HEK293 (cell line): ENCODE results near the gene LNPEP.

Experiments
- ATF2 ChIP-seq: fragments of 450-650 bp; formaldehyde crosslinking; IDR thresholded peaks from 2 replicates; pipeline ENCODE4 v1.5.1; 2016; ENCODE audit warnings: missing biosample characterization, missing genetic modification characterization, low read depth
- FEZF1 ChIP-seq: fragments of 450-650 bp; formaldehyde crosslinking; IDR thresholded peaks from 2 replicates; pipeline ENCODE4 v1.5.1; 2016; ENCODE audit warnings: missing biosample characterization, missing genetic modification characterization
- GFI1B ChIP-seq: fragments of 450-650 bp; formaldehyde crosslinking; IDR thresholded peaks from 2 replicates; pipeline ENCODE4 v1.5.1; 2016; ENCODE audit warnings: missing biosample characterization, missing genetic modification characterization
- KLF7 ChIP-seq: fragments of 450-650 bp; formaldehyde crosslinking; IDR thresholded peaks from 2 replicates; pipeline ENCODE4 v1.5.1; 2016; ENCODE audit warnings: missing biosample characterization, missing genetic modification characterization, borderline replicate concordance
- KLF8 ChIP-seq: fragments of 450-650 bp; formaldehyde crosslinking; IDR thresholded peaks from 2 replicates; pipeline ENCODE4 v1.5.1; 2016; ENCODE audit warnings: missing biosample characterization, missing genetic modification characterization
- KLF9 ChIP-seq: fragments of 450-650 bp; formaldehyde crosslinking; IDR thresholded peaks from 2 replicates; pipeline ENCODE4 v1.5.1; 2016; ENCODE audit warnings: missing biosample characterization, missing genetic modification characterization, low read depth
- MZF1 ChIP-seq: fragments of 450-650 bp; formaldehyde crosslinking; IDR thresholded peaks from 2 replicates; pipeline ENCODE4 v1.5.1; 2017; ENCODE audit warnings: missing biosample characterization, missing genetic modification characterization, borderline replicate concordance
- PRDM6 ChIP-seq: fragments of 450-650 bp; formaldehyde crosslinking; IDR thresholded peaks from 2 replicates; pipeline ENCODE4 v1.5.1; 2017; ENCODE audit warnings: missing biosample characterization, missing genetic modification characterization
- SCRT2 ChIP-seq: fragments of 450-650 bp; formaldehyde crosslinking; IDR thresholded peaks from 2 replicates; pipeline ENCODE4 v1.5.1; 2016; ENCODE audit warnings: missing biosample characterization, missing genetic modification characterization
- TRIM28 ChIP-seq: IDR thresholded peaks from 2 replicates; pipeline ENCODE4 v1.6.1; 2011; ENCODE audit warnings: low read length, control low read depth, borderline replicate concordance
- WT1 ChIP-seq: fragments of 450-650 bp; formaldehyde crosslinking; IDR thresholded peaks from 2 replicates; pipeline ENCODE4 v1.5.1; 2016; ENCODE audit warnings: missing biosample characterization, missing genetic modification characterization
- ZBTB1 ChIP-seq: fragments of 450-650 bp; formaldehyde crosslinking; IDR thresholded peaks from 2 replicates; pipeline ENCODE4 v1.5.1; 2016; ENCODE audit warnings: missing biosample characterization, missing genetic modification characterization
- ZBTB20 ChIP-seq: fragments of 450-650 bp; formaldehyde crosslinking; IDR thresholded peaks from 2 replicates; pipeline ENCODE4 v1.5.1; 2016; ENCODE audit warnings: missing biosample characterization, missing genetic modification characterization
- ZBTB21 ChIP-seq: fragments of 450-650 bp; formaldehyde crosslinking; IDR thresholded peaks from 2 replicates; pipeline ENCODE4 v1.5.1; 2017; ENCODE audit warnings: missing biosample characterization, missing genetic modification characterization
- ZFHX2 ChIP-seq: fragments of 450-650 bp; formaldehyde crosslinking; conservative IDR thresholded peaks from 2 replicates; pipeline ENCODE4 v1.5.1; 2016; ENCODE audit warnings: missing biosample characterization, missing genetic modification characterization
- ZFP3 ChIP-seq: fragments of 450-650 bp; formaldehyde crosslinking; IDR thresholded peaks from 2 replicates; pipeline ENCODE4 v1.5.1; 2016; ENCODE audit warnings: low read depth, missing biosample characterization, missing genetic modification characterization
- ZFP69B ChIP-seq: fragments of 450-650 bp; formaldehyde crosslinking; IDR thresholded peaks from 2 replicates; pipeline ENCODE4 v1.5.1; 2016; ENCODE audit warnings: missing biosample characterization, missing genetic modification characterization
- ZIC2 ChIP-seq: fragments of 450-650 bp; formaldehyde crosslinking; IDR thresholded peaks from 2 replicates; pipeline ENCODE4 v1.5.1; 2016; ENCODE audit warnings: missing biosample characterization, missing genetic modification characterization
- ZNF175 ChIP-seq: fragments of 450-650 bp; formaldehyde crosslinking; IDR thresholded peaks from 2 replicates; pipeline ENCODE4 v1.5.1; 2016; ENCODE audit warnings: missing biosample characterization, missing genetic modification characterization
- ZNF184 ChIP-seq: fragments of 450-650 bp; IDR thresholded peaks from 2 replicates; pipeline ENCODE4 v1.5.1; 2018; ENCODE audit warnings: missing biosample characterization, mild to moderate bottlenecking, missing genetic modification characterization
- ZNF211 ChIP-seq: fragments of 450-650 bp; formaldehyde crosslinking; IDR thresholded peaks from 2 replicates; pipeline ENCODE4 v1.5.1; 2016; ENCODE audit warnings: low read depth, missing biosample characterization, missing genetic modification characterization
- ZNF23 ChIP-seq: fragments of 450-650 bp; formaldehyde crosslinking; IDR thresholded peaks from 2 replicates; pipeline ENCODE4 v1.5.1; 2016; ENCODE audit warnings: missing biosample characterization, missing genetic modification characterization, borderline replicate concordance
- ZNF335 ChIP-seq: fragments of 450-650 bp; formaldehyde crosslinking; conservative IDR thresholded peaks from 2 replicates; pipeline ENCODE4 v1.5.1; 2016; ENCODE audit warnings: missing biosample characterization, missing genetic modification characterization
- ZNF366 ChIP-seq: fragments of 450-650 bp; formaldehyde crosslinking; conservative IDR thresholded peaks from 2 replicates; pipeline ENCODE4 v1.5.1; 2016; ENCODE audit warnings: missing biosample characterization, missing genetic modification characterization
- ZNF404 ChIP-seq: fragments of 450-650 bp; formaldehyde crosslinking; IDR thresholded peaks from 2 replicates; pipeline ENCODE4 v1.5.1; 2017; ENCODE audit warnings: missing biosample characterization, missing genetic modification characterization
- ZNF426 ChIP-seq: fragments of 450-650 bp; formaldehyde crosslinking; IDR thresholded peaks from 2 replicates; pipeline ENCODE4 v1.5.1; 2017; ENCODE audit warnings: missing biosample characterization, missing genetic modification characterization, mild to moderate bottlenecking, inconsistent platforms, moderate library complexity
- ZNF558 ChIP-seq: fragments of 450-650 bp; formaldehyde crosslinking; IDR thresholded peaks from 2 replicates; pipeline ENCODE4 v1.5.1; 2016; ENCODE audit warnings: missing biosample characterization, missing genetic modification characterization
- ZNF629 ChIP-seq: fragments of 450-650 bp; formaldehyde crosslinking; IDR thresholded peaks from 2 replicates; pipeline ENCODE4 v1.5.1; 2017; ENCODE audit warnings: missing biosample characterization, missing genetic modification characterization
- ZNF645 ChIP-seq: fragments of 450-650 bp; formaldehyde crosslinking; IDR thresholded peaks from 2 replicates; pipeline ENCODE4; 2016; ENCODE audit warnings: missing biosample characterization, missing genetic modification characterization
- ZNF654 ChIP-seq: fragments of 450-650 bp; formaldehyde crosslinking; IDR thresholded peaks from 2 replicates; pipeline ENCODE4 v1.5.1; 2016; ENCODE audit warnings: low read depth, missing biosample characterization, missing genetic modification characterization
- ZNF660 ChIP-seq: fragments of 450-650 bp; IDR thresholded peaks from 2 replicates; pipeline ENCODE4 v1.5.1; 2018; ENCODE audit warnings: missing biosample characterization, mild to moderate bottlenecking, missing genetic modification characterization
- TF ChIP-seq, protein P1 (sequence below): fragments of 450-650 bp; formaldehyde crosslinking; IDR thresholded peaks from 2 replicates; pipeline ENCODE4 v1.5.1; 2016; ENCODE audit warnings: missing biosample characterization, missing genetic modification characterization
- TF ChIP-seq, protein P2 (sequence below): fragments of 450-650 bp; formaldehyde crosslinking; IDR thresholded peaks from 2 replicates; pipeline ENCODE4 v1.5.1; 2016; ENCODE audit warnings: missing biosample characterization, missing genetic modification characterization

Gene LNPEP

GRCh38 chr5:96963267-96963666, 27.4 kb downstream of the LNPEP start (continued):
- no peak for TF ChIP-seq KLF9 (tag by site-specific recombination)
- peak; percentile 74 for TF ChIP-seq ZNF366 (tag by site-specific recombination)
- TF ChIP-seq ZNF660 (tag by site-specific recombination): peak; percentile 84; the same call in 1 of the 2 replicates
- peak; percentile 80; the same call in 1 of the 2 replicates for TF ChIP-seq ZNF184 (tag by site-specific recombination)
- TF ChIP-seq PRDM6 (tag by site-specific recombination): peak; percentile 65
- TF ChIP-seq ZNF404 (tag by site-specific recombination): no peak
- no peak for TF ChIP-seq WT1 (tag by site-specific recombination)
- TF ChIP-seq ZFP3: no peak
- TF ChIP-seq FEZF1: peak; percentile 43; the same call in 1 of the 2 replicates
- no peak for TF ChIP-seq ZBTB20
- TF ChIP-seq ZNF654 (tag by site-specific recombination): no peak
- no peak for TF ChIP-seq ZNF211 (tag by site-specific recombination)
- TF ChIP-seq KLF8: peak; percentile 47; the same call in 1 of the 2 replicates
- no peak for TF ChIP-seq ZNF335 (tag by site-specific recombination)
- peak; percentile 59; the same call in 1 of the 2 replicates for TF ChIP-seq ZNF558 (tag by site-specific recombination)
- 0 out of 2 replicates have a peak, but pooled peaks have one; percentile 24 for TF ChIP-seq ZBTB1 (tag by site-specific recombination)
- peak; percentile 69 for TF ChIP-seq ZBTB21 (tag by site-specific recombination)
- 0 out of 2 replicates have a peak, but pooled peaks have one; percentile 42 for TF ChIP-seq ZFP69B (tag by site-specific recombination)
- peak; percentile 55; the same call in 1 of the 2 replicates for TF ChIP-seq ZIC2 (tag by site-specific recombination)
- no peak for TF ChIP-seq ZNF645 (tag by site-specific recombination)
- 0 out of 2 replicates have a peak, but pooled peaks have one; percentile 41 for TF ChIP-seq GFI1B (tag by site-specific recombination)
- TF ChIP-seq, protein P1, sequence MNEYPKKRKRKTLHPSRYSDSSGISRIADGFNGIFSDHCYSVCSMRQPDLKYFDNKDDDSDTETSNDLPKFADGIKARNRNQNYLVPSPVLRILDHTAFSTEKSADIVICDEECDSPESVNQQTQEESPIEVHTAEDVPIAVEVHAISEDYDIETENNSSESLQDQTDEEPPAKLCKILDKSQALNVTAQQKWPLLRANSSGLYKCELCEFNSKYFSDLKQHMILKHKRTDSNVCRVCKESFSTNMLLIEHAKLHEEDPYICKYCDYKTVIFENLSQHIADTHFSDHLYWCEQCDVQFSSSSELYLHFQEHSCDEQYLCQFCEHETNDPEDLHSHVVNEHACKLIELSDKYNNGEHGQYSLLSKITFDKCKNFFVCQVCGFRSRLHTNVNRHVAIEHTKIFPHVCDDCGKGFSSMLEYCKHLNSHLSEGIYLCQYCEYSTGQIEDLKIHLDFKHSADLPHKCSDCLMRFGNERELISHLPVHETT (tag by site-specific recombination): peak; percentile 42; the same call in 1 of the 2 replicates
- TF ChIP-seq SCRT2: peak; percentile 76
- no peak for TF ChIP-seq ZNF426 (tag by site-specific recombination)
- TF ChIP-seq ZNF23 (tag by site-specific recombination): no peak
- TF ChIP-seq ZFHX2 (tag by site-specific recombination): no peak
- TF ChIP-seq ZNF629 (tag by site-specific recombination): peak; percentile 94
- peak; percentile 59; the same call in 1 of the 2 replicates for TF ChIP-seq MZF1 (tag by site-specific recombination)
- TF ChIP-seq TRIM28: peak; percentile 77; the same call in 1 of the 2 replicates
- TF ChIP-seq KLF7: no peak
- TF ChIP-seq ATF2 (tag by site-specific recombination): peak; percentile 85
- TF ChIP-seq ZNF175: no peak
- TF ChIP-seq, protein P2, sequence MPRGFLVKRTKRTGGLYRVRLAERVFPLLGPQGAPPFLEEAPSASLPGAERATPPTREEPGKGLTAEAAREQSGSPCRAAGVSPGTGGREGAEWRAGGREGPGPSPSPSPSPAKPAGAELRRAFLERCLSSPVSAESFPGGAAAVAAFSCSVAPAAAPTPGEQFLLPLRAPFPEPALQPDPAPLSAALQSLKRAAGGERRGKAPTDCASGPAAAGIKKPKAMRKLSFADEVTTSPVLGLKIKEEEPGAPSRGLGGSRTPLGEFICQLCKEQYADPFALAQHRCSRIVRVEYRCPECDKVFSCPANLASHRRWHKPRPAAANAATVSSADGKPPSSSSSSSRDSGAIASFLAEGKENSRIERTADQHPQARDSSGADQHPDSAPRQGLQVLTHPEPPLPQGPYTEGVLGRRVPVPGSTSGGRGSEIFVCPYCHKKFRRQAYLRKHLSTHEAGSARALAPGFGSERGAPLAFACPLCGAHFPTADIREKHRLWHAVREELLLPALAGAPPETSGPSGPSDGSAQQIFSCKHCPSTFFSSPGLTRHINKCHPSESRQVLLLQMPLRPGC (tag by site-specific recombination): 0 out of 2 replicates have a peak, but pooled peaks have one; percentile 69
